Fibroblast of mammary gland (primary cell): Measurements from ENCODE around the gene LRRC56.
"Not testable (repeated sequence)": the region's sequence is repeated elsewhere in the genome, so short reads cannot be mapped to it uniquely, and the experiment has no call there.

Experiments
- DNase-seq: peaks from one replicate; pipeline ENCODE4 v3.0.0-alpha.2; 2010; ENCODE audit warnings: low read depth
- H3K4me3 ChIP-seq: 2 replicates; pipeline ENCODE4 v1.5.1; 2011; ENCODE audit warnings: low read depth, mild to moderate bottlenecking, low read length, moderate library complexity; ENCODE audit not compliant: control insufficient read depth
- TF ChIP-seq, protein P1 (sequence below): conservative IDR thresholded peaks from 2 replicates; pipeline ENCODE4 v1.5.1; 2011; ENCODE audit warnings: low read depth, low read length, inconsistent platforms; ENCODE audit not compliant: control insufficient read depth, insufficient read depth

The LRRC56 gene

DNA sequence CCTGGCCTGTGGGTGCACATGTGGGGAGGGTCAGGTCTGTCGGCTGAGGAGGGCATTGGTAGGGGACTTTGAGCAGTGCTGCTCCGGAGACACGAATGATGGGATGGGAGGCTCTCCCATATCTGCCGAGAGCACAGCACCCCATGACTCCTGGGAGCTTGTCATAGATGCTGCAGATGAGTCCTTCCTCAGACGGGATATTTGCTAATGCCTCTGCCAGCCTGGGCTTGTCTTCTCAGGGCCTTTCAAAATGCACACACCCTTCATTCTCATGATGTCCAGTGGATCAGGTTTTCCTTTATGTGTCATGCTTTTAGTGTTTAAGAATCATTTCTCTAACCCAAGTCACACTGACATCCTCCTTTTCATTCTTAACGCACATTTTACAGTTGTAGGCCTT is 22.2 kb upstream of the LRRC56 start:
- TF ChIP-seq, protein P1, sequence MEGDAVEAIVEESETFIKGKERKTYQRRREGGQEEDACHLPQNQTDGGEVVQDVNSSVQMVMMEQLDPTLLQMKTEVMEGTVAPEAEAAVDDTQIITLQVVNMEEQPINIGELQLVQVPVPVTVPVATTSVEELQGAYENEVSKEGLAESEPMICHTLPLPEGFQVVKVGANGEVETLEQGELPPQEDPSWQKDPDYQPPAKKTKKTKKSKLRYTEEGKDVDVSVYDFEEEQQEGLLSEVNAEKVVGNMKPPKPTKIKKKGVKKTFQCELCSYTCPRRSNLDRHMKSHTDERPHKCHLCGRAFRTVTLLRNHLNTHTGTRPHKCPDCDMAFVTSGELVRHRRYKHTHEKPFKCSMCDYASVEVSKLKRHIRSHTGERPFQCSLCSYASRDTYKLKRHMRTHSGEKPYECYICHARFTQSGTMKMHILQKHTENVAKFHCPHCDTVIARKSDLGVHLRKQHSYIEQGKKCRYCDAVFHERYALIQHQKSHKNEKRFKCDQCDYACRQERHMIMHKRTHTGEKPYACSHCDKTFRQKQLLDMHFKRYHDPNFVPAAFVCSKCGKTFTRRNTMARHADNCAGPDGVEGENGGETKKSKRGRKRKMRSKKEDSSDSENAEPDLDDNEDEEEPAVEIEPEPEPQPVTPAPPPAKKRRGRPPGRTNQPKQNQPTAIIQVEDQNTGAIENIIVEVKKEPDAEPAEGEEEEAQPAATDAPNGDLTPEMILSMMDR, result no peak
- H3K4me3 ChIP-seq, result no peak overlapping the region
- DNase-seq, result no peak

DNA sequence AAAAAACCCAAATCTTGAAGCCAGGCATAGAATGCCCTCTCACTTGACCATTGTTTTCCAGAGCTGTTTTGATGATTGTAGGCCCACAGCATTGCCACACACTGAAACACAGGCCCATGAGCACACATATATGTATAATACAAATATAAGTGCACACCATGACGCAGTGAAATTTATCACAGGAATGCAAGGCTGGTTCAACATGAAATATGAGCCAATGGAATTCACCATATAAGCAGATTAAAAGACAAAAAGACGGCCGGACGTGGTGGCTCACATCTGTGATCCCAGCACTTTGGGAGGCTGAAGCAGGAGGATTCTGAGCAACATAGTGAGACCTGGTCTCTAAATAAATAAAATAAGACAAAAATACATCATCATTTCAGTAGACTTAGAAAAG is 20.9 kb upstream of the LRRC56 start:
- DNase-seq, result no peak
- H3K4me3 ChIP-seq, result no peak overlapping the region
- TF ChIP-seq, protein P1, result no peak

DNA sequence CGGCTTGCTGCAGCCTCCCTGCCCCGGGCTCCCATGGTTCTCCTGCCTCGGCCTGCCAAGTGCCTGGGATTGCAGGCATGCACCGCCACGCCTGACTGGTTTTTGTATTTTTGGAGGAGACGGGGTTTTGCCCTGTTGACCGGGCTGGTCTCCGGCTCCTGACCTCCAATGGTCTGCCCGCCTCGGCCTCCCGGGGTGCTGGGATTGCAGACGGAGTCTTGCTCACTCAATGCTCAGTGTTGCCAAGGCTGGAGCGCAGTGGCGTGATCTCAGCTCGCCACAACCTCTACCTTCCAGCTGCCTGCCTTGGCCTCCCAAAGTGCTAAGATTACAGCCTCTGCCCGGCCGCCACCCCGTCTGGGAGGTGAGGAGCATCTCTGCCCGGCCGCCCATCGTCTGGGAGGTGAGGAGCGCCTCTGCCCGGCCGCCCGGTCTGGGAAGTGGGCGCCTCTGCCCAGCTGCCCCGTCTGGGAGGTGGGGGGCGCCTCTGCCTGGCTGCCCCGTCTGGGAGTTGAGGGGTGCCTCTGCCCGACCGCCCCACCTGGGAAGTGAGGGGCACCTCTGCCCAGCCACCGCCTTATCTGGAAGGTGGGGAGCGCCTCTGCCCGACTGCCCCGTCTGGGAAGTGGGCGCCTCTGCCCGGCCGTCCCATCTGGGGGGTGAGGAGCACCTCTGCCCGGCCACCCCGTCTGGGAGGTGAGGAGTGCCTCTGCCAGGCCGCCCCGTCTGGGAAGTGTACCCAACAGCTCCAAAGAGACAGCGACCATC is 20.2 kb upstream of the LRRC56 start:
- not testable (repeated sequence) for H3K4me3 ChIP-seq

DNA sequence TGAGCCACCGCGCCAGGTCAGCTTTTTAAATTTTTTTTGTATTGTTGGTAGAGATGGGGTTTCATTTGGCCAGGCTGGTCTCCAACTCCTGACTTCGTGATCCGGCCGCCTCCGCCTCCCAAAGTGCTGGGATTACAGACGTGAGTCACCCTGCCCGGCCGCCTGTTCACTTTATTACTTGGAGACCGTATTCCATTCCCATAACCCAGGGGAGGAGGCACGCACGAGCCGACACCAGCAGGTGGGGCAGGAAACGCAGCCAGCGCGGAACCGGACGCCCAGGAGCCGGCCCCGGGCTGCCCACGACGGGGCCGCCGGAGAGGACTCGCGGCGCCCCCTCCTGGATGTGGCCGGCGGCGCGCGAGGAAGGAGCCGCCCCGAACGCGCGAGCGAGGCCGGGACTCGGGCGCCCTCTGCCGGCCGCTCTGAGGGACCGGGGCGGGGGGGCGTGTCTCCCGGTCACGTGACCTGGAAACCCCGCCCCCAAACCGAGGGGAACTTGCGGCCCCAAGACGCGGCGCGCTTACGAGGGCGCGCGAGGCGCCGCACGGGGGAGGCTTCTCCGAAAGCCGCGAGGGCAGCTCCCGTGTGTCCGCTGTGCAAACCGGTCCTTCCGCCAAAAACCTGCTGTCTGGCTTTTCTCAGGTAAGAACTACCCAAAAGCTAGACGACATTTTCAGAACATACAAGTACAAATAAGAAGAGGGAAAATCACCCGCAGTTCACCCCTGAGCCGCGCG is 18.7 kb upstream of the LRRC56 start:
- TF ChIP-seq, protein P1, result no peak
- peak overlapping the region; percentile 16 for H3K4me3 ChIP-seq
- peak; percentile 96 for DNase-seq

More for the DNA sequence above, 20.2 kb upstream of the LRRC56 start:
- not testable (repeated sequence) for DNase-seq

DNA sequence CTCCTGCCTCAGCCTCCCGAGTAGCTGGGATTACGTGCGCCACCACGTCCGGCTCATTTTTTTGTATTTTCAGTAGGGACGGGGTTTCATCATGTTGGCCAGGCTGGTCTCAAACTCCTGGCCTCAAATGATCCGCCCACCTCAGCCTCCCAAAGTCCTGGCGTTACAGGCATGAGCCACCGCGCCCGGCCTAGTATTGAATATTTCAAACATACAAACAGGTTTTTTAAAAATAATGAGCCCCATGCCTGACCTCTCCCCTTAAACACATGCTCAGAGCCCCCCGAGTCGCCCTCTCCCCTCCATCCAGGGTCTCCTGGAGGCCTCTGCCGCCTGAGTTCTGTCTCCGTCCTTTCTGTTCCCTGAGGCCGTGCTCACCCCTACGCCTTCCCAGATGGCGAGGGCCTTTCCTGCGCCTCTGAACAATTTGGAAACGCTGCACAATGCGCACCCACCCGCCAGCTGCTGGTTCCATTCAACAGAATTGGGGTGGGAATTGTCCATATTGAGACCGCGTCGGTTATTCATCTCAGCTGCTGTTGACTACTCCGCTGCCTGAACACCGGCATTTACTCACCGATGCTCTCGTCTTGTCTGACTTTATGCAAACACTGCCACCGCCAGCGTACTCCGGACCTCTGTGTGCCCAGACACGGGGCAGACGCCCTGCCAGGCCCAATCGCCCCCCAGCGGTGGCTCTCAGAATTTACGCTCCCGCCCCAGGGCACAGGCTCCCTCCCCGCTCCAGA is 16.7 kb upstream of the LRRC56 start:
- TF ChIP-seq, protein P1, result no peak
- no peak overlapping the region for H3K4me3 ChIP-seq
- DNase-seq, result no peak

DNA sequence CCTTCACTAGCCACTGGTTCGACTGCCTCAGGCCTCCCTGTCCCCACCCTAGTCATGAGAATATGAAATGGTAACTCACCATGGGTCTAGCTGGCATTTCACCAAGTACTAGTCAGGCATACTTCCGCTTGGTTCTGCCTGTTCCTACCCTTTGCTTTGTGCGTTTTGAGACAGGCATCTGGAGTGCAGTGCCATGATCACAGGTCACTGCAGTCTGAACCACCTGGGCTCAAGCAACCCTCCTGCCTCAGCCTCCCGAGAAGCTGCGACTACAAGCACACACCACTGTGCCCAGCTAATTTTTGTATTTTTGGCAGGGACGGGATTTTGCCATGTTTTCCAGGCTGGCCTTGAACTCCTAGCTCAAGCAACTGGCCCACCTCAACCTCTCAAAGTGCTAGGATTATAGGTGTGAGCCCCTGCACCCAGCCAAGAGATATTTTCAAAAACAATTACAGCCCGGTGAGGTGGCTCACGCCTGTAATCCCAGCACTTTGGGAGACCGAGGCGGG is 16.1 kb upstream of the LRRC56 start:
- TF ChIP-seq, protein P1, result no peak
- no peak for DNase-seq

More for the DNA sequence above, 16.1 kb upstream of the LRRC56 start:
- H3K4me3 ChIP-seq, result no peak overlapping the region
